Stimulated activated naive B cell treated with anti-CD40 and anti-IgM and Interleukin-4, amounts not matched to agents 10 μg/mL and 1 μg/mL and 100 μg/mL, for 72 hours (primary cell): ENCODE measurements around the gene RAB3A.
A peak's percentile ranks its signal among the peaks of the same experiment; 100 is the strongest.

Experiments used
- ATAC-seq, 2 donors: fragments of 150-1000 bp; cut with Tn5 transposase; replicated peaks; 2 replicates each; pipeline ENCODE4 v1.10.0; 2021; ENCODE audit warnings: moderate library complexity in 1 of 2
- DNase-seq: peaks from one replicate; pipeline ENCODE4 v3.0.0; 2021
- H3K27ac Mint-ChIP-seq: one replicate; pipeline ENCODE4 v1.8.0; 2022; ENCODE audit warnings: mild to moderate bottlenecking, mixed read lengths
- H3K27me3 Mint-ChIP-seq, 2 donors: one replicate each; pipeline ENCODE4 v1.8.0; 2022; ENCODE audit warnings: mixed read lengths in 2 of 2
- H3K36me3 Mint-ChIP-seq, 2 donors: one replicate each; pipeline ENCODE4 v1.8.0; 2022; ENCODE audit warnings: mixed read lengths in 2 of 2, mild to moderate bottlenecking in 1 of 2
- H3K4me1 Mint-ChIP-seq, 2 donors: one replicate each; pipeline ENCODE4 v1.8.0; 2022; ENCODE audit warnings: mixed read lengths in 2 of 2, mild to moderate bottlenecking in 1 of 2
- H3K4me3 Mint-ChIP-seq, 2 donors: one replicate each; pipeline ENCODE4 v1.8.0; 2022; ENCODE audit warnings: mild to moderate bottlenecking in 2 of 2, mixed read lengths in 2 of 2, moderate library complexity in 1 of 2
- H3K9me3 Mint-ChIP-seq, 2 donors: one replicate each; pipeline ENCODE4 v1.8.0; 2022; ENCODE audit warnings: mixed read lengths in 2 of 2, mild to moderate bottlenecking in 1 of 2

The RAB3A gene

GRCh38 chr19:18150776-18151624 lies 52.8 kb downstream of the RAB3A start:
- no peak for ATAC-seq
- no peaks in the 10 kb centered on the region for H3K27me3 Mint-ChIP-seq
- no peak for DNase-seq
- H3K4me3 Mint-ChIP-seq: peak overlapping the region; percentile 84 to 85
- H3K9me3 Mint-ChIP-seq: no peaks in the 10 kb centered on the region
- peaks cover 28 to 30% of the 10 kb centered on the region in 2 donors for H3K36me3 Mint-ChIP-seq
- H3K27ac Mint-ChIP-seq: peak overlapping the region; percentile 97
- peaks cover 21 to 44% of the 10 kb centered on the region in 2 donors for H3K4me1 Mint-ChIP-seq

DNA sequence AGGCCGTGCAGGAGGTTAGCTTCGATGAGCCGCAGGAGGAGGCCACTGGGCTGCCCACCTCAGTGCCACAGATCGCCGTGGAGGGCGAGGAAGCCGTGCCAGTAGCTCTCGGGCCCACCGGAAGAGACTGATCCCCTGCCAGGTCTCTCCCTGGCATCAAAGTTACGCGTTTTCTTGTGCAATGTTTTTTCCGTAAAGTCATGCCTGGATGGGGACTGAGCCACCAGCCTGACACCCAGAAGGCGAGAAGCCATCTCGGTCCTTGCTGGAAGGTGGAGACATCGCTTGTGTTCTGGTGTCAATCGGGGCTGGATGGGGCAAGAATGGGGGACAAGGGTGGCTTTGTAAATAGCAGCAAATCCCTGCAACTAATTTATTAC lies 54.3 kb downstream of the RAB3A start:
- peaks cover 37 to 42% of the 10 kb centered on the region in 2 donors for H3K36me3 Mint-ChIP-seq
- no peaks in the 10 kb centered on the region for H3K27me3 Mint-ChIP-seq
- ATAC-seq (no peak), DNase-seq (no peak)
- H3K9me3 Mint-ChIP-seq: no peaks in the 10 kb centered on the region
- no peak overlapping the region for H3K27ac Mint-ChIP-seq
- peaks cover 18 to 37% of the 10 kb centered on the region in 2 donors for H3K4me1 Mint-ChIP-seq
- H3K4me3 Mint-ChIP-seq: no peak overlapping the region

GRCh38 chr19:18147396-18147795 lies 56.4 kb downstream of the RAB3A start:
- Mint-ChIP-seq H3K36me3 (peaks cover 52 to 55% of the 10 kb centered on the region in 2 donors), H3K27ac (peak overlapping the region; percentile 73), H3K27me3 (no peaks in the 10 kb centered on the region), H3K4me3 (no peak overlapping the region), H3K9me3 (no peaks in the 10 kb centered on the region), H3K4me1 (peaks cover 10 to 23% of the 10 kb centered on the region in 2 donors)
- ATAC-seq (no peak), DNase-seq (no peak)
